ENCODE measurements around the gene WDFY4. TPM values are rescaled to one million over a fixed set of nuclear protein-coding genes. Genes with fewer than 3 reads are reported as not detected.

The WDFY4 gene
- total RNA-seq, 1 experiment from 2014 or later, result not detected

- Histone ChIP-seq H2AK5ac (ENCODE audit: insufficient read length, low read length) (no peak overlapping the region), H4K20me1 (ENCODE audit: control insufficient read depth, insufficient read depth, insufficient read length) (no peaks in the 10 kb centered on the region), H2BK120ac (ENCODE audit: low read depth, low read length, poor library complexity, severe bottlenecking) (no peak overlapping the region), H3K18ac (ENCODE audit: insufficient read length, low read depth, low read length) (no peak overlapping the region), H4K5ac (ENCODE audit: insufficient read length, low read depth, low read length) (no peak overlapping the region), H3K27me3 (ENCODE audit: insufficient read depth, low read length) (no peaks in the 10 kb centered on the region), H2BK15ac (ENCODE audit: low read depth, low read length) (no peak overlapping the region), H3K9ac (ENCODE audit: extremely low read depth, insufficient read length, low read length) (no peak overlapping the region), H3K56ac (ENCODE audit: insufficient read length, low read depth, low read length) (no peak overlapping the region), H3K4ac (ENCODE audit: low read depth, low read length) (no peak overlapping the region), H4K8ac (replicated peaks; ENCODE audit: insufficient read length, low read depth, low read length) (no peak overlapping the region), H3K79me2 (ENCODE audit: insufficient read depth, low read length) (no peaks in the 10 kb centered on the region), H2BK5ac (ENCODE audit: insufficient read length, low read length) (no peak overlapping the region), H3K14ac (ENCODE audit: insufficient read depth, low read length) (no peak overlapping the region), H3K79me1 (ENCODE audit: insufficient read depth, low read depth, low read length, poor library complexity, severe bottlenecking) (no peaks in the 10 kb centered on the region), H2BK20ac (ENCODE audit: low read depth, low read length, poor library complexity, severe bottlenecking) (no peak overlapping the region), H3K4me2 (ENCODE audit: insufficient read depth, insufficient read length, low read length) (no peak overlapping the region), H3K9me3 (ENCODE audit: control insufficient read depth, low read depth, low read length) (no peaks in the 10 kb centered on the region), H3K27ac (ENCODE audit: insufficient read length, low read depth, low read length) (no peak overlapping the region), H4K91ac (ENCODE audit: insufficient read length, low read depth, low read length) (no peak overlapping the region), H3K23me2 (ENCODE audit: insufficient read length, low read depth, low read length, poor library complexity, severe bottlenecking) (no peaks in the 10 kb centered on the region), H2AFZ (ENCODE audit: low read length) (no peak overlapping the region), H3T11ph (ENCODE audit: low read length) (no peak overlapping the region), H3K4me1 (ENCODE audit: insufficient read depth, low read length) (no peaks in the 10 kb centered on the region), H2BK12ac (ENCODE audit: insufficient read length, low read depth, low read length) (no peak overlapping the region), H3K23ac (ENCODE audit: insufficient read length, low read depth, low read length) (no peak overlapping the region)
- Mint-ChIP-seq H3K4me1 (no peaks in the 10 kb centered on the region), H3K4me3 (no peak overlapping the region; a peak in 1 of 5 replicates), H3K9me3 (peaks cover 0 to 2% of the 10 kb centered on the region in 2 experiments; a peak in 1 of 5 replicates), H3K27me3 (ENCODE audit: low read depth) (peaks cover 15% of the 10 kb centered on the region), H3K27ac (peak overlapping the region in 1 of 3 experiments; percentile 59; a peak in 1 of 7 replicates), H3K36me3 (ENCODE audit: insufficient read depth in 1 of 3, low read depth in 3 of 3) (peaks cover 0 to 3% (median 0%) of the 10 kb centered on the region in 3 experiments; a peak in 2 of 7 replicates)
- WGBS (ENCODE audit: extremely low coverage, insufficient read length, low lambda C conversion rate), result no CpG with 5 or more reads among the region's 1 CpG
- TF ChIP-seq, protein P1, sequence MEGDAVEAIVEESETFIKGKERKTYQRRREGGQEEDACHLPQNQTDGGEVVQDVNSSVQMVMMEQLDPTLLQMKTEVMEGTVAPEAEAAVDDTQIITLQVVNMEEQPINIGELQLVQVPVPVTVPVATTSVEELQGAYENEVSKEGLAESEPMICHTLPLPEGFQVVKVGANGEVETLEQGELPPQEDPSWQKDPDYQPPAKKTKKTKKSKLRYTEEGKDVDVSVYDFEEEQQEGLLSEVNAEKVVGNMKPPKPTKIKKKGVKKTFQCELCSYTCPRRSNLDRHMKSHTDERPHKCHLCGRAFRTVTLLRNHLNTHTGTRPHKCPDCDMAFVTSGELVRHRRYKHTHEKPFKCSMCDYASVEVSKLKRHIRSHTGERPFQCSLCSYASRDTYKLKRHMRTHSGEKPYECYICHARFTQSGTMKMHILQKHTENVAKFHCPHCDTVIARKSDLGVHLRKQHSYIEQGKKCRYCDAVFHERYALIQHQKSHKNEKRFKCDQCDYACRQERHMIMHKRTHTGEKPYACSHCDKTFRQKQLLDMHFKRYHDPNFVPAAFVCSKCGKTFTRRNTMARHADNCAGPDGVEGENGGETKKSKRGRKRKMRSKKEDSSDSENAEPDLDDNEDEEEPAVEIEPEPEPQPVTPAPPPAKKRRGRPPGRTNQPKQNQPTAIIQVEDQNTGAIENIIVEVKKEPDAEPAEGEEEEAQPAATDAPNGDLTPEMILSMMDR (conservative IDR thresholded peaks at IDR 0.05), result no peak
- DNase-seq, result no peak
Measured at GRCh38 chr10:48958598-48959190, 274.0 kb downstream of the WDFY4 start.

All from H9 (cell line).